Measurements from ENCODE around the gene DNAH2.
A peak's percentile ranks its signal among the peaks of the same experiment; 100 is the strongest.

DNAH2 gene

GRCh38 chr17:7717756-7718350 lies 309 bp downstream of the DNAH2 start (continued):
- TF ChIP-seq PATZ1 (tag by site-specific recombination; IDR thresholded peaks at IDR 0.05) (peak; percentile 71), ZNF148 (tag by site-specific recombination; IDR thresholded peaks at IDR 0.05; ENCODE audit: borderline replicate concordance) (0 out of 2 replicates have a peak, but pooled peaks have one; percentile 30), ZNF600 (tag by site-specific recombination; IDR thresholded peaks at IDR 0.05) (peak; percentile 81), RBAK (tag by site-specific recombination; IDR thresholded peaks at IDR 0.05) (no peak)

GRCh38 chr17:7719661-7720060 lies 2.1 kb downstream of the DNAH2 start:
- Histone ChIP-seq H3K27ac (ENCODE audit: extremely low read depth, low read depth, low read length) (no peak overlapping the region), H3K36me3 (ENCODE audit: control insufficient read depth in 2 of 2, insufficient read depth in 1 of 2, low read length in 2 of 2) (no peaks in the 10 kb centered on the region), H3K4me3 (ENCODE audit: low read depth, low read length) (no peak overlapping the region), H3K9me3 (ENCODE audit: control insufficient read depth, insufficient read depth, low read depth, low read length) (no peaks in the 10 kb centered on the region), H3K4me1 (ENCODE audit: control insufficient read depth, insufficient read depth, low read length) (peaks cover 9% of the 10 kb centered on the region)
- ChIA-PET POLR2A (no interaction called here), CTCF (no interaction called here)
- TF ChIP-seq, protein P1, sequence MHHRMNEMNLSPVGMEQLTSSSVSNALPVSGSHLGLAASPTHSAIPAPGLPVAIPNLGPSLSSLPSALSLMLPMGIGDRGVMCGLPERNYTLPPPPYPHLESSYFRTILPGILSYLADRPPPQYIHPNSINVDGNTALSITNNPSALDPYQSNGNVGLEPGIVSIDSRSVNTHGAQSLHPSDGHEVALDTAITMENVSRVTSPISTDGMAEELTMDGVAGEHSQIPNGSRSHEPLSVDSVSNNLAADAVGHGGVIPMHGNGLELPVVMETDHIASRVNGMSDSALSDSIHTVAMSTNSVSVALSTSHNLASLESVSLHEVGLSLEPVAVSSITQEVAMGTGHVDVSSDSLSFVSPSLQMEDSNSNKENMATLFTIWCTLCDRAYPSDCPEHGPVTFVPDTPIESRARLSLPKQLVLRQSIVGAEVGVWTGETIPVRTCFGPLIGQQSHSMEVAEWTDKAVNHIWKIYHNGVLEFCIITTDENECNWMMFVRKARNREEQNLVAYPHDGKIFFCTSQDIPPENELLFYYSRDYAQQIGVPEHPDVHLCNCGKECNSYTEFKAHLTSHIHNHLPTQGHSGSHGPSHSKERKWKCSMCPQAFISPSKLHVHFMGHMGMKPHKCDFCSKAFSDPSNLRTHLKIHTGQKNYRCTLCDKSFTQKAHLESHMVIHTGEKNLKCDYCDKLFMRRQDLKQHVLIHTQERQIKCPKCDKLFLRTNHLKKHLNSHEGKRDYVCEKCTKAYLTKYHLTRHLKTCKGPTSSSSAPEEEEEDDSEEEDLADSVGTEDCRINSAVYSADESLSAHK (tag by site-specific recombination; IDR thresholded peaks at IDR 0.05): no peak
- TF ChIP-seq GLI2 (tag by site-specific recombination; IDR thresholded peaks at IDR 0.05; ENCODE audit: borderline replicate concordance, low read depth): no peak

DNA sequence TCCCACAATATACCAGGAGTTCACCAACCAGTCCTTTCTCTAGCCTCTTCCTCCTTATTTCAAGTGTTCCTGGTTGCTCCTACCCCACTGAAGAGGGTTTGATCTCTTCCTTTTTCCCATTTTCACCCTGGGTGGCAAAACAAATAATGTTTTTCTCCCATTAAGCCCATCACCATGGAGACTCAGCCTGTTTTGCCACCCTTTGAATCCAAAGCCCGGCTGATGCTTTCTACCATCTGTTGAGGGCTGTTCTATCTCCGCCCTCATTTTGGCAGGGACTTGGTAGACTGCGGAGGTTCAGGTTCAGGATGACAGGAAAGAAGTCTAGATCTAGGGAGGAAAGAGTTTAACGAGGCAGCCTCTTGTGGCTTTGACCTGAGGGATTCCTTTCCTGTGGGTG lies 2.6 kb downstream of the DNAH2 start:
- POLR2A ChIA-PET: interaction anchor here (0.8 kb wide), 1 partner anchor 33 kb away, joined by 5 read pairs; the partner anchor contains the start of gene TP53
- peaks cover 9% of the 10 kb centered on the region for H3K4me1 ChIP-seq (ENCODE audit: control insufficient read depth, insufficient read depth, low read length)
- H3K36me3 ChIP-seq (ENCODE audit: control insufficient read depth in 2 of 2, insufficient read depth in 1 of 2, low read length in 2 of 2): no peaks in the 10 kb centered on the region
- CTCF ChIA-PET: interaction anchor here (0.7 to 0.9 kb wide), 2 partner anchors 109 to 120 kb away, joined by 4 read pairs; no protein-coding TSS in a partner anchor
- H3K4me3 ChIP-seq (ENCODE audit: low read depth, low read length): no peak overlapping the region
- no peaks in the 10 kb centered on the region for H3K9me3 ChIP-seq (ENCODE audit: control insufficient read depth, insufficient read depth, low read depth, low read length)
- no peak overlapping the region for H3K27ac ChIP-seq (ENCODE audit: extremely low read depth, low read depth, low read length)
- TF ChIP-seq TRIM28 (IDR thresholded peaks at IDR 0.05; ENCODE audit: borderline replicate concordance, low read length): no peak
- peak; percentile 73 for TF ChIP-seq ZBTB8A (tag by site-specific recombination; IDR thresholded peaks at IDR 0.05)
- 0 out of 2 replicates have a peak, but pooled peaks have one; percentile 29 for TF ChIP-seq ZBTB17 (tag by site-specific recombination; IDR thresholded peaks at IDR 0.05)
- no peak for TF ChIP-seq SP3 (tag by site-specific recombination; IDR thresholded peaks at IDR 0.05)
- TF ChIP-seq GLIS1 (tag by site-specific recombination; IDR thresholded peaks at IDR 0.05): peak; percentile 85
- peak; percentile 43; the same call in 1 of the 2 replicates for TF ChIP-seq ZNF341 (tag by site-specific recombination; IDR thresholded peaks at IDR 0.05; ENCODE audit: low read depth)
- no peak for TF ChIP-seq CTCF (tag by site-specific recombination; IDR thresholded peaks at IDR 0.05)
- TF ChIP-seq ZNF596 (tag by site-specific recombination; IDR thresholded peaks at IDR 0.05): no peak
- no peak for TF ChIP-seq ZNF510 (tag by site-specific recombination; IDR thresholded peaks at IDR 0.05; ENCODE audit: insufficient replicate concordance)
- TF ChIP-seq ZNF529 (tag by site-specific recombination; IDR thresholded peaks at IDR 0.05; ENCODE audit: insufficient replicate concordance): no peak
- TF ChIP-seq, protein P2, sequence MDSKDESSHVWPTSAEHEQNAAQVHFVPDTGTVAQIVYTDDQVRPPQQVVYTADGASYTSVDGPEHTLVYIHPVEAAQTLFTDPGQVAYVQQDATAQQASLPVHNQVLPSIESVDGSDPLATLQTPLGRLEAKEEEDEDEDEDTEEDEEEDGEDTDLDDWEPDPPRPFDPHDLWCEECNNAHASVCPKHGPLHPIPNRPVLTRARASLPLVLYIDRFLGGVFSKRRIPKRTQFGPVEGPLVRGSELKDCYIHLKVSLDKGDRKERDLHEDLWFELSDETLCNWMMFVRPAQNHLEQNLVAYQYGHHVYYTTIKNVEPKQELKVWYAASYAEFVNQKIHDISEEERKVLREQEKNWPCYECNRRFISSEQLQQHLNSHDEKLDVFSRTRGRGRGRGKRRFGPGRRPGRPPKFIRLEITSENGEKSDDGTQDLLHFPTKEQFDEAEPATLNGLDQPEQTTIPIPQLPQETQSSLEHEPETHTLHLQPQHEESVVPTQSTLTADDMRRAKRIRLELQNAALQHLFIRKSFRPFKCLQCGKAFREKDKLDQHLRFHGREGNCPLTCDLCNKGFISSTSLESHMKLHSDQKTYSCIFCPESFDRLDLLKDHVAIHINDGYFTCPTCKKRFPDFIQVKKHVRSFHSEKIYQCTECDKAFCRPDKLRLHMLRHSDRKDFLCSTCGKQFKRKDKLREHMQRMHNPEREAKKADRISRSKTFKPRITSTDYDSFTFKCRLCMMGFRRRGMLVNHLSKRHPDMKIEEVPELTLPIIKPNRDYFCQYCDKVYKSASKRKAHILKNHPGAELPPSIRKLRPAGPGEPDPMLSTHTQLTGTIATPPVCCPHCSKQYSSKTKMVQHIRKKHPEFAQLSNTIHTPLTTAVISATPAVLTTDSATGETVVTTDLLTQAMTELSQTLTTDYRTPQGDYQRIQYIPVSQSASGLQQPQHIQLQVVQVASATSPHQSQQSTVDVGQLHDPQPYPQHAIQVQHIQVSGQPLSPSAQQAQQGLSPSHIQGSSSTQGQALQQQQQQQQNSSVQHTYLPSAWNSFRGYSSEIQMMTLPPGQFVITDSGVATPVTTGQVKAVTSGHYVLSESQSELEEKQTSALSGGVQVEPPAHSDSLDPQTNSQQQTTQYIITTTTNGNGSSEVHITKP (tag by site-specific recombination; IDR thresholded peaks at IDR 0.05): peak; percentile 60
- no peak for TF ChIP-seq ZNF843 (tag by site-specific recombination; IDR thresholded peaks at IDR 0.05)

All from HEK293 (cell line).